Omental fat pad (tissue), 4 donors: ENCODE data around the gene TP53. TPM values are rescaled to one million over a fixed set of nuclear protein-coding genes. Genes with fewer than 3 reads are reported as not detected.

Experiments used
- ATAC-seq: fragments of 150-250 bp; one replicate; pipeline ENCODE4 v1.9.1; 2016; ENCODE audit warnings: mild to moderate bottlenecking, moderate library complexity; ENCODE audit not compliant: low FRiP score
- DNase-seq: peaks from one replicate; pipeline ENCODE4 v3.0.0-alpha.2; 2019; ENCODE audit warnings: low spot score
- CTCF ChIP-seq, 3 donors: fragments of 450-650 bp; IDR thresholded peaks; one replicate each; pipeline ENCODE4 v1.5.1; 2016 to 2017; ENCODE audit warnings: antibody characterized with exemption in 3 of 3, mild to moderate bottlenecking in 3 of 3, moderate library complexity in 2 of 3
- total RNA-seq, 4 donors: library from RNA; depleted of rRNA; stranded (reverse); fragments of >200 nt; gene quantifications; one replicate each; pipeline ENCODE4 v1.1.0, GENCODE V29; 2016

TP53 gene
- total RNA-seq, 4 donors from 2014 or later = 18.1 to 26.3 (median 19.3) TPM

DNA sequence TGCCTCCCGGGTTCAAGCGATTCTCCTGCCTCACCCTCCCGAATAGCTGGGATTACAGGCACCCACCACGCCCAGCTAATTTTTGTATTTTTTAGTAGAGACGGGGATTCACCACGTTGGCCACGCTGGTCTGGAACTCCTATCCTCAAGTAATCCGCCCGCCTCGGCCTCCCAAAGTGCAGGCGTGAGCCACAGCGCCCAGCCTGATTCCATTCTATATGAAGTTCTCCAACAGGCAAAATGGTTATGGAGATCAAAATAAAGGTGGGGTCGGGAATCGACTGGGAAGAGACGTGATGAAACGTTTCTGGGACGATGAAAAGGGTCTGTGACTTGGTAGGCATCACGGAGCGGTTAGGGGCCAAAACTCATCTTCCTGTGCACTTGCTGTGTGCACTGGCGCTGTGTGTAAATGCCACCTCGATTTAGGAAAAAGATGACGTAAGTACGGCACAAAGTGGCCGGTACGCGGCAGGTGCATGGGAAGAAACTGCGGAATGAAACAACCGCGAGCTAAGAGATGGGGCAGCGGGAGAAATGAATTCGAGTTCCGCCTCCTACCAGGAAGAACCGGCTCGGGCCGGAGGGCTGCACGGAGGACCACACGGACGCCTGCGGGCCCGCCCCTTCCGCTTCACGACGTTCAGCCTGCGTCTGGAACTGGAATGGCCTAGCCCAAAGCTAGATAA, 1.6 kb downstream of the TP53 start:
- TF ChIP-seq CTCF (IDR thresholded peaks at IDR 0.05) = no peak
- peak; percentile 67 for DNase-seq
- peak; percentile 71 for ATAC-seq

DNA sequence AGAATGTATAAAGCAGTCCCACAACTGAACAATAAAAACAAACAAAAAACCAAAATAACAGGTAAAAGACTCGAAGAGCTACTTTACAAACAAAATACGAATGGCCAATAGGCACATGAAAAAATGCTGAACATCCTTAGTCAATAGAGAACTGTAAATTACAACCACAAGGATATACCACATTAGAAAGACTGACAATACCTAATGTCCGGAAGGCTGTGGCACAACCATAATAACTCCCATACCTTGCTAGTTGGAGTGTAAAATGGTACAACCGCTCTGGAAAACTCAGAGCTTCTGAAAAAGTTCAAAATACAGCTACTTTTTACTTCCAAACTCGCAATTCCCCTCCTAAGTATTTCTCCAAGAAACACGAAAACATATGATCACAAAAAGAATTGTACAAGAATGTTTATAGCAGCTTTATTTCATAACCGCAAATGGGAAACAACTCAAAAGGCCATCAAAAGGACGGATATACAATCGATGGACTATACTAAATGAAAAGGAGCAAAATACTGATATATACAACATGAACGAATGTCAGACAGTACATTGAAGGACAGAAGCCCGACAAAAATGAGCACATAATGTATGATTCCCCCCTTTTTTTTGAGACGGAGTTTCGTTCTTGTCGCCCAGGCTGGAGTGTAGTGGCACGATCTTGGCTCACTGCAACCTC, 2.3 kb downstream of the TP53 start:
- no peak for TF ChIP-seq CTCF (IDR thresholded peaks at IDR 0.05)
- ATAC-seq = no peak
- no peak for DNase-seq

DNA sequence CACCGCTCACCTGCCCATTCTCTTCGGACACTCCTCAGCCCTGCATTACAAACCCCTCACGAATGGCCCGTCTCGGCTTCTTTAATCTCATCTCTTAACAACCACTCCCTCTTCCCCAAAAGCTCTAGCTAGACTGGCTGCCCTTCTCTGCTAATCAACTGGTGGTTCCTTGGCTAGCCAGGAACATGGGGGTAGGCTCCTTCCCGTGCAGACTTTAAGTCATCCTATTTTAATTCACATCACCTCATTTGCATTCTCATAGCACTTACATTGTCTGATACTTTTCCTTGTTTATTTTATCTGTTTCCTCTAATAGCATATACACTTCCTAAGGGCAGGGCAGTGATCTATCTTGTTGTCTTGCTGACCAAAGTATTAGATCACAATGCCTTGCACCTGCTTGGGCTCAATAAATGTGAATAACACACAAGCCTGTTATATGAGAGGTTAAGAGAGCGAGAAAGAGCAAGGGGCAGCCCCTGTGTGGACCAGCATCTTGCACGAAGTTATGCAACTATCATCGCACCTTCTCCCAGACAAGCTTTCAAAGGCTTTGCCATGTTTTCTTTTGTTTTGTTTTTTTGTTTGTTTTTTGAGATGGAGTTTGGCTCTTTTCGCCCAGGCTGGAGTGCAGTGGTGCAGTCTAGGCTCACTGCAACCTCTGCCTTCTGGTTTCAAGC, 9.8 kb downstream of the TP53 start:
- ATAC-seq (no peak), DNase-seq (no peak)
- no peak for TF ChIP-seq CTCF (IDR thresholded peaks at IDR 0.05)

DNA sequence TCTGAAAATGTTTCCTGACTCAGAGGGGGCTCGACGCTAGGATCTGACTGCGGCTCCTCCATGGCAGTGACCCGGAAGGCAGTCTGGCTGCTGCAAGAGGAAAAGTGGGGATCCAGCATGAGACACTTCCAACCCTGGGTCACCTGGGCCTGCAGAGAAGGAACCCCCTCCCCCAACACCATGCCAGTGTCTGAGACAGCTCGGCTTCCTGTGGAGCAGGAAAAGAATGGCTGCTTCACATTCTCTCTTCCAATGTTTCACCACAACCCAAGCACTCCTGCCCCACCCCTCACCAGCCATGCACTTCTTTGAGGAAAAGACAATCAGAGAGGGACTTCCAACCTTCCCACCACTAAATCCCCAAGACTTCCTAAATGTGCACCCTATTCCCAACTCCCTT, 10.8 kb downstream of the TP53 start:
- DNase-seq (no peak), ATAC-seq (no peak)

GRCh38 chr17:7674934-7675333, 12.4 kb downstream of the TP53 start:
- ATAC-seq = no peak
- DNase-seq = no peak
- TF ChIP-seq CTCF (IDR thresholded peaks at IDR 0.05) = no peak

More for the DNA sequence above, 10.8 kb downstream of the TP53 start:
- TF ChIP-seq CTCF (IDR thresholded peaks at IDR 0.05) = no peak

- ATAC-seq (no peak), DNase-seq (no peak)
- no peak for TF ChIP-seq CTCF (IDR thresholded peaks at IDR 0.05)
These were observed 14.1 kb downstream of the TP53 start for GRCh38 chr17:7673239-7673638.
